Smooth muscle cell (in vitro differentiated cells): Measurements from ENCODE around the gene NUS1. TPM values are rescaled to one million over a fixed set of nuclear protein-coding genes. Genes with fewer than 3 reads are reported as not detected.
"Not testable (repeated sequence)": the region's sequence is repeated elsewhere in the genome, so short reads cannot be mapped to it uniquely, and the experiment has no call there.

ENCODE experiments used
- DNase-seq: peaks from one replicate; lab custom pipeline; 2025; ENCODE audit not compliant: unreplicated experiment; lab: John Stamatoyannopoulos, UW
- H2AFZ ChIP-seq: fragments of 200-600 bp; sonication (generic); 2 replicates; pipeline ENCODE4 v1.6.0; 2016; ENCODE audit warnings: antibody characterized with exemption, low read depth, mild to moderate bottlenecking
- H3F3A ChIP-seq: fragments of 200-600 bp; sonication (generic); 2 replicates; pipeline ENCODE4 v1.6.0; 2017; ENCODE audit warnings: antibody characterized with exemption, low read depth
- H3K27ac ChIP-seq: fragments of 200-600 bp; sonication (generic); 2 replicates; pipeline ENCODE4 v1.5.1; 2016; ENCODE audit warnings: low read depth, mild to moderate bottlenecking
- H3K27me3 ChIP-seq: fragments of 200-600 bp; sonication (generic); 2 replicates; pipeline ENCODE4 v1.6.1; 2016; ENCODE audit warnings: low read depth, mild to moderate bottlenecking
- H3K36me3 ChIP-seq: fragments of 200-600 bp; sonication (generic); 2 replicates; pipeline ENCODE4 v1.5.1; 2016; ENCODE audit warnings: low read depth
- H3K4me1 ChIP-seq: fragments of 200-600 bp; sonication (generic); 2 replicates; pipeline ENCODE4 v1.5.1; 2016; ENCODE audit warnings: low read depth
- H3K4me2 ChIP-seq: fragments of 200-600 bp; sonication (generic); 2 replicates; pipeline ENCODE4 v1.6.0; 2016; ENCODE audit warnings: mild to moderate bottlenecking
- H3K4me3 ChIP-seq: fragments of 200-600 bp; sonication (generic); 2 replicates; pipeline ENCODE4 v1.5.1; 2016; ENCODE audit warnings: mild to moderate bottlenecking
- H3K79me2 ChIP-seq: fragments of 200-600 bp; sonication (generic); 2 replicates; pipeline ENCODE4 v1.6.0; 2016; ENCODE audit warnings: low read depth, mild to moderate bottlenecking
- H3K9ac ChIP-seq: fragments of 200-600 bp; sonication (generic); 2 replicates; pipeline ENCODE4 v1.6.0; 2016; ENCODE audit warnings: low read depth
- H3K9me3 ChIP-seq: fragments of 200-600 bp; sonication (generic); replicated peaks from 2 replicates; pipeline ENCODE4 v1.5.1; 2016; ENCODE audit warnings: low read depth
- H4K20me1 ChIP-seq: fragments of 200-600 bp; sonication (generic); 2 replicates; pipeline ENCODE4 v1.6.0; 2016; ENCODE audit warnings: low read depth
- WGBS: methylation state at CpG from one replicate; pipeline ENCODE4 v1.1.7; 2016; ENCODE audit warnings: low lambda C conversion rate; 5-methylcytosine and 5-hydroxymethylcytosine counted together
- polyA plus RNA-seq: library from polyadenylated mRNA; unstranded; fragments of >200 nt; fragmentation: Nextera tagmentation; extraction: Ambion mirVana; gene quantifications from 2 replicates; pipeline ENCODE4 v1.2.1, GENCODE V29; 2016
- total RNA-seq: library from RNA; depleted of rRNA; stranded (reverse); fragments of >200 nt; gene quantifications from 2 replicates; pipeline ENCODE4 v1.2.3, GENCODE V29; 2014
- TF ChIP-seq, protein P1 (sequence below): fragments of 200-600 bp; sonication (generic); IDR thresholded peaks from 2 replicates; pipeline ENCODE4 v1.5.1; 2017; ENCODE audit warnings: borderline replicate concordance, mild to moderate bottlenecking, antibody characterized with exemption; ENCODE audit not compliant: insufficient read depth, poor library complexity, severe bottlenecking

The NUS1 gene
- total and polyA plus RNA-seq, 2 experiments from 2014 or later = 18.5 to 35.4 TPM

DNA sequence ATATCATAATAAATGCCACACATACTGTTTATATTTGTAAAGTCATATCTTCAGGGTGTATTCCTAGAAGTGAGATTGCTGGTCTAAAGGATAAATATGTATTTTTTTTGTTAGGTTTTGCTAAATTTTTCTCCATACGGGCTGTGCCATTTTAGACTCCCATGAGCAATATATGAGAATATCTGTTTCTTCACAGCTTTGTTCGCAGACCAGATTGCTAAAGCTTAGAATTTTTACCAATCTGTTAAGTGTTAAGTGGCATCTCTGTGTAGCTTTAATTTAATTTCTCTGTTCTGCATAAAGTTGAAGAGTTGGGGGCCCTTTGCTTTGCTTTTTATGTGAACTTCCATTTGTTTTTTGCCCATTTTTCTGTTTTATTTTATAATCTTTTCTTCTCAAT lies 32.3 kb upstream of the NUS1 start:
- H3K36me3 ChIP-seq = no peaks in the 10 kb centered on the region
- no peaks in the 10 kb centered on the region for H3K79me2 ChIP-seq
- no peaks in the 10 kb centered on the region for H3F3A ChIP-seq
- TF ChIP-seq, protein P1, sequence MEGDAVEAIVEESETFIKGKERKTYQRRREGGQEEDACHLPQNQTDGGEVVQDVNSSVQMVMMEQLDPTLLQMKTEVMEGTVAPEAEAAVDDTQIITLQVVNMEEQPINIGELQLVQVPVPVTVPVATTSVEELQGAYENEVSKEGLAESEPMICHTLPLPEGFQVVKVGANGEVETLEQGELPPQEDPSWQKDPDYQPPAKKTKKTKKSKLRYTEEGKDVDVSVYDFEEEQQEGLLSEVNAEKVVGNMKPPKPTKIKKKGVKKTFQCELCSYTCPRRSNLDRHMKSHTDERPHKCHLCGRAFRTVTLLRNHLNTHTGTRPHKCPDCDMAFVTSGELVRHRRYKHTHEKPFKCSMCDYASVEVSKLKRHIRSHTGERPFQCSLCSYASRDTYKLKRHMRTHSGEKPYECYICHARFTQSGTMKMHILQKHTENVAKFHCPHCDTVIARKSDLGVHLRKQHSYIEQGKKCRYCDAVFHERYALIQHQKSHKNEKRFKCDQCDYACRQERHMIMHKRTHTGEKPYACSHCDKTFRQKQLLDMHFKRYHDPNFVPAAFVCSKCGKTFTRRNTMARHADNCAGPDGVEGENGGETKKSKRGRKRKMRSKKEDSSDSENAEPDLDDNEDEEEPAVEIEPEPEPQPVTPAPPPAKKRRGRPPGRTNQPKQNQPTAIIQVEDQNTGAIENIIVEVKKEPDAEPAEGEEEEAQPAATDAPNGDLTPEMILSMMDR = no peak
- no peak overlapping the region for H3K9ac ChIP-seq
- H3K27ac ChIP-seq = no peak overlapping the region
- H4K20me1 ChIP-seq = no peaks in the 10 kb centered on the region
- no peaks in the 10 kb centered on the region for H3K9me3 ChIP-seq
- no peak overlapping the region for H3K4me2 ChIP-seq
- no peak overlapping the region for H2AFZ ChIP-seq
- 95% methylated on average over 2 of the region's 2 CpGs for WGBS
- no peaks in the 10 kb centered on the region for H3K4me1 ChIP-seq
- no peak overlapping the region for H3K4me3 ChIP-seq
- no peak for DNase-seq
- no peaks in the 10 kb centered on the region for H3K27me3 ChIP-seq

DNA sequence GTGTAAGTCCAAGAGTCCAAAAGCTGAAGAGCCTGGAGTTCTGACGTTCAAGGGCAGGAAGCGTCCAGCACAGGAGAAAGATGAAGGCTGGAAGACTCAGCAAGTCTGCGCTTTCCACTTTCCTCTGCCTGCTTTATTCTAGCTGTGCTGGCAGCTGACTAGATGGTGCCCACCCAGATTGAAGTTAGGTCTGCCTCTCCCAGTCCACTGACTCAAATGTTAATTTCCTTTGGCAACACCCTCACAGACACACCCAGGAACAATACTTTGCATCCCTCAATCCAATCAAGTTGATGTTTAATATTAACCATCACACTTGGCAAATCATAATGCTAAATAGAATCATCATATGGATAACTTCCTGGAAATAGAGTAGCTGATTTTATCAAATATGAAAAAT lies 23.3 kb upstream of the NUS1 start:
- not testable (repeated sequence) for H3K9me3 ChIP-seq

DNA sequence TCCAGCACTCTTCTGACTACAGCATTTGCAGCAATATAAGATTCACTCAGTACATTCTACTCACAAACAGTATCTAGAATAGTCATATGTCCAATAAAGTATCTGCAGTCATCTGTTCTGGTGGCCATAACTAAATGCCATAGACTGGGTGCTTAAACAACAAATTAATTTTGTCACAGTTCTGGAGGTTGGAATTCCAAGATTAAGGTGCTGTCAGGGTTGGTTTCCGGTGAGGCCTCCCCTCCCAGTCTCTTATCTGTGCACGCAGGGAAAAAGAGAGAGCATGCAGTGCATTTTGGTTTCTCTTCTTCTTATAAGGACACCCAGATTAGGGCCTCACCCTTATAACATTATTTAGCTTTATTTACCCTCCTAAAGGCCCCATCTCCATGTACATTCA lies 21.3 kb upstream of the NUS1 start:
- Histone ChIP-seq H3K27me3 (no peaks in the 10 kb centered on the region), H3K4me1 (no peaks in the 10 kb centered on the region), H3K9ac (no peak overlapping the region), H3K79me2 (no peaks in the 10 kb centered on the region), H3K36me3 (no peaks in the 10 kb centered on the region), H3F3A (no peaks in the 10 kb centered on the region), H2AFZ (no peak overlapping the region), H3K27ac (no peak overlapping the region), H4K20me1 (no peaks in the 10 kb centered on the region), H3K9me3 (no peaks in the 10 kb centered on the region), H3K4me2 (no peak overlapping the region), H3K4me3 (no peak overlapping the region)
- WGBS = 87% methylated on average over 2 of the region's 2 CpGs
- DNase-seq = no peak
- TF ChIP-seq, protein P1 = no peak

More for the DNA sequence above, 23.3 kb upstream of the NUS1 start:
- H3K79me2 ChIP-seq, H3F3A ChIP-seq, H3K4me1 ChIP-seq, H2AFZ ChIP-seq, H3K4me3 ChIP-seq, H3K36me3 ChIP-seq, H3K9ac ChIP-seq, DNase-seq, H3K27me3 ChIP-seq, H3K27ac ChIP-seq, H4K20me1 ChIP-seq, H3K4me2 ChIP-seq: not testable (repeated sequence)
- WGBS = 94% methylated on average over 3 of the region's 3 CpGs

DNA sequence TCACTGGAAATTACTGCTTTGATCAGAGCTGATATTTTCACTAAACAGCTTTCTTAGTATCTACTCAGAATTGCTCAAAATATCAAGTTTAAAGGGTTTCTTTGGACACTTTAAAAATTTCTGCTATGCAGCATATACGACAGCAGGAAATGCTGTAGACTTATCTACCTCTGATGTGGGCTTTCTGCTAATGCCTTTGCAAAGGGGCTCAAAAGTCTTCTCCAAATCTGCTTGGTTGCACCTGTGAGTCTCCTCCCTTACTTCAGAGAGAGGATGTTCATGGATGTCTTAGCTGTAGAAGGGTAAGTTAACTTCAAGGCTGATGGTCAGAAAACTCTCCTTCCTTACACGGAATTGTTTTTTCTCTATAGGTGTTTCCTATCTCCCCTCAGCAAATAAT lies 19.9 kb upstream of the NUS1 start:
- H3K79me2 ChIP-seq = no peaks in the 10 kb centered on the region
- TF ChIP-seq, protein P1 = no peak
- no peaks in the 10 kb centered on the region for H3F3A ChIP-seq
- no peak overlapping the region for H3K9ac ChIP-seq
- H3K4me3 ChIP-seq = no peak overlapping the region
- no peak for DNase-seq
- H3K4me1 ChIP-seq = no peaks in the 10 kb centered on the region
- no peaks in the 10 kb centered on the region for H3K9me3 ChIP-seq
- no peak overlapping the region for H3K4me2 ChIP-seq
- H3K36me3 ChIP-seq = no peaks in the 10 kb centered on the region
- H2AFZ ChIP-seq = no peak overlapping the region
- WGBS = 88% methylated on average over 2 of the region's 2 CpGs
- no peaks in the 10 kb centered on the region for H4K20me1 ChIP-seq
- H3K27ac ChIP-seq = no peak overlapping the region
- H3K27me3 ChIP-seq = no peaks in the 10 kb centered on the region
